Activated naive CD8-positive, alpha-beta T cell treated with anti-CD3 and anti-CD28 coated beads, Interleukin-2, amount 50 U/mL, for 16 hours (primary cell): Measurements from ENCODE around the gene FH.

Experiments used
- DNase-seq: peaks from one replicate; pipeline ENCODE4 v3.0.0-alpha.2; 2020; ENCODE audit warnings: low read depth, low spot score

Gene FH

DNA sequence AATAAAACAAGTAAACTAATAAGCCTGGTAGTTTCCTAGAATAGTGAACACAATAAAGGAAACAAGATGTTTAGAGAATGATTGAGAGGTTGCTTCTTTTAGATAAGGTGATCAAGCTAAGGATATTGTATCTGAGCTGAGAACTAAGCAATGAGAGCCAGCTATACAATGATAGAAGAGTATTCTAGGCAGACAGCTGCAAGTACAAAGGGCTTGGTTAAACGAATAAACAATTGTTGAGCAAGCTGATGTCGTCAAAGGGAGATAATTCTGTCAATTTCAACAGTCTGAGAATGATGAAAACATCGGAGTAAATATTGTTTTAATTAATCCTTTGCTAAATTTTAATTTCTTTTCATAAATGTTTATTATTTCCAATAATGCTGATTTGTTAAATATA, 5.5 kb upstream of the FH start:
- no peak for DNase-seq

DNA sequence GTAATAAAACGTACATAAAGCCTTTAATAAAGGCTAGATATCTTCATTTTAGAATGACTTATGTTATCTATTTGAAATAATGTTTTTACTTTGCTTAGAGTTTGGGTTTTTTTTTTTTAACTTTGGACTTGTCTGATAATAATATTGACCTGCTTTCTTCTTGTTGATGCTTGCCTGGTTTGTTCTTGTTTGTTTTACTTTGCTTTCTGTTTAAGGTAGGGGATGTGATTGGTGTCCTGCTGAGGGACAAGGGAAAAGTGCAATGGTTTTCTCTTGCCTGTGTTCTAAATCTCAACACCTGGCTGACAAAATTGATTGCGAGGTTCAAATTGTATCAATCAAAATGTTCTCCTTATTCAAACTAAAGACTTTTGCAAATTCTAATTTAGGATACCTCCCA, 2.2 kb upstream of the FH start:
- no peak for DNase-seq

DNA sequence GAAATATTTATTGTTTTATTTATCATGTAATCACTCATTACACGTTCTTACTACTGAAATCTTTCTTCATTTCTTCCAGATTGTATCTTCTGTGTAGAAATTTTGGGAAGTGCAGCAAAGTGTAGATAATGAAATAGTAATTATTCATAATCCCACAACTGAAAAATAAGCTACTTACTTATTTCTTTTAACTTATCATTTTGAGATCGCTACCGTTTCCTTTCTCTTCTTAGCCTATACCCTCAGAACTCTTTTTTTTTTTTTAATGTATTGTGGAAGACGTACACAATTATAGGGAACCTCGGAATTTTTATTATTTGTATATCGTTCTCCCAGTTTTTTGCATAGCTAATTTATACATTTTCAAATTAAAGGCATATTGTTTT, 518 bp upstream of the FH start:
- DNase-seq: no peak

DNA sequence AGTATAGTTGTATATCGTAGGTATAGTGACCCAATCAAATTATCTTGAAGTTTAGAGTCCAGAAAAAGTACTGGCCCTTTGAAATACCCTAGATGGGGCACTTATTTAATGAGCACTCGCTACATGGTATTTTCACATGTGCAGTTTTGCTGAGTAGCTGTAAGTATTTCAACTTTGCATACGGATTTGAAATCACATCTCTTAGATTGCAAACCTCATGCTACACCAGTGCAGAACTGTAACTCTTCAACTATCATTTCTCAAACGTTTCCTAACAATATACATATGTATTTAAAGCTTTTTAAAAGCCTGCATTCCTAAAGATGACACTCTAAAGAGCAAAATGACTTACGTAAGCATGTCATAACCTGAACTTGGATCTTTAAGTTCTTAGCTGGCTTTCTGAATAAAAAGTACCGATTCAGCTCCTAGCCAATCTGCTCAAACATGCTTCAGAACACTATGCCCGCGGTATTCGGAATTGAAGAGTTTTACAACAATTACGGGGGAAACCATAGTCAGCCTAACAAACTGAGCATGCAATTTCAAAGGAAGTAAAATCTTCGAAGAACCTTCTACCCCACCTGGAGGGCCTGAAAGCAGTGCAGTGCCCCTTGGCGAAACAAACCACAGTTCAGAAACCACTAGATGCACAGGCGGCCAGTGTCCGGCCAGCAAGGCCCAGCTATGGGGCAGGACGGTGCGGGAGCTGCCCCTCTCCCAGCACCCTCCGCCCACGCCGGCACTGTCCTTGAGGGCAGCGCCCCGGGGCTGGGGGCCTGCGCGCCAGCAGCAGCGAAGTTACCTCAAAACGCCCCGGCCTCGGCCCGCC, 863 bp downstream of the FH start:
- DNase-seq: no peak

DNA sequence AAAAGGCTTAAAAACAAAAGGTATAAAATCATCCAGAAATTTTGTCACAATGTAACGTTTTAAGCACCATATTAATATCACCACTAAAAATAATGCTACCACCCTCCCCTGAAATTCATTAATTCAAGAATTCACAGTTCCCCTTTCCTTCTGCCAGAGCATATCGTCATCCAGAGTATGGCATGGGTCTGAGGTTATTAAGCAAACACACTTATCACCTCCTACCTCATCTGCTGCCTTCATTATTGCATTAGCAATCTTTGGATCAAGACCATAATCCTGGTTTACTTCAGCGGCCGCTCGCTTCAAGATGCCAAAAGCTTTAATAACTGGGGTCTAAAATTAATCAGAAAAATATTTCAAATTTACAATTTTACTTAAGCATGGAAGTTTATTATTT, 6.2 kb downstream of the FH start:
- no peak for DNase-seq

DNA sequence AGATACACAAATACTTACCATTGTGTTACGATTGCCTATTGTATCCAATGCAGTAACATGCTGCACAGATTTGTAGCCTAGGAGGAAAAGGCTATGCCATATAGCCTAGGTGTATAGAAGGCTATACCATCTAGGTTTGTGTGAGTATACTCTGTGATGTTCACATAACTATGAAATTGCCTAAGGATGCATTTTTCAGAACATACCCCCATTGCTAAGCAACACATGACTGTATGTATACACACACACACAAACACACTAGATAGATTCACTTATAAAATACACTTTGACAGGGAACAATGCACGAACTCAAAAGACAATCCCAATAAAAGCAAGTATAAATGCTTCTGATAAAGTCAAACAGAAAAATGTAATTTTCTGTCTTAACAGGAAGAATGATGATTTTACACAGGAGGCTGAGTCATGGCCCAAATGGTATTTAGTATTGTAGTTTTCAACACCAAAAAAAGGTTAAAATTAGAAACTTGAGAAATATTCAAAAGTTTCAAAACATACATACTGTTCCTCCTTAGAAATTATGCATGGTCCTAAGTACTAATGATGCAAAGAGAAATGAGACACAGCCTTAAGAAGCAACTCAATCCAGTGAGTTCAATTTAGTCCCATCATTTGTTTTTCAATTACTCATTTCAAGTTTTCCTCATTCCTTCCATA, 12.2 kb downstream of the FH start:
- DNase-seq: no peak

DNA sequence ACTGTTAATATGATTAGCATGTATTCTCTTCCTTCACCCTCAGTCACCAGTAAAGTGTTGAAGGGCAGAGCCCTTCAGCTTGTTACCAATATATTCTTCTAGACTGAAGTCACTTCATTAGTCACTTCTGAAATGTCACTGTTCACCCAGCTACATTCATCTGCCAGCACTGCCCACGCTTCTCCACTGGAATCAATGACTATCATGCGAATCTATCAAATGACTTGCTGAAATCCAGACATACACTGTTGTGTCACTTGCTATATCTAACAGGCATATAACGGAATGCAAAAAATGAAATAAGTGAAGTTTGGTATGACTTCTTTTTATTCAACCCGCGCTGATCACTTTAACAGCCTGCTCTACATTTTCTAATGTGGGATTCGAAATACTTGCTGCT, 16.1 kb downstream of the FH start:
- DNase-seq: no peak

DNA sequence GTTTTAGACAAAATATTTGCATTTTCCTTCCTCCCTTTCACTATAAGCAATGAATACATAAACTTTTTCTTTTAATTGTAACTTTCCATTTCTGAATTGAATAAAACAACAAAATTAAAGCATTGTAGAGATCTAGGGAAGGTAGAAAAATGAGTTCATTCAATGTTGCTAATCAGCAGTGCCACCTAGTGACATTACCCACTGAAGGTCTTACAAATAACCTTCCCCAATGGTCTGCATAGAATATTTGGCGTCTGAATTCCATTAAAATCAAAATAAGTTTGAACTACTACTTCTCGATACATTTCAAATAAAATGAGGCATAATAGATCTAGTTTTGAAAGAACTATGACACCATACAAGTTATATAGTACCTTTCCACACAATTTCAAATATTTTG, 19.6 kb downstream of the FH start:
- DNase-seq: no peak

DNA sequence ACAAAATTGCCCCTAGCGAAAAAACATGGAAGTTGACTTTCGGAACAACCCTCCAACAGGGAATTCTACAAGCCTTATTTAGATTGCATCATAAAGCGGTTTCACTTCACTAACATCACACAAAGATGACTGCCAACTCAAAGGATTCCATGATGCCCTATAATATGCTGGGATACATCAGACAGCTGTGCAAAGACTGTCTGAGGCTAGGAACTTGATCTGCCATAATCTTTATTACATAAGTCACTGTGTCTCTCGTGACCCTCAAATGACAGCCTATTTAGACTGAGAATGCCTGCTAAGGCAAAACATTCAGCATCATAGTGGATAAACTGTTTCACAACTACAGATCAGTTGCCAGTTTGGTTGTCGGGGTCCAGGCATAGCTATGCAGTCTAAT, 23.8 kb downstream of the FH start:
- DNase-seq: no peak

DNA sequence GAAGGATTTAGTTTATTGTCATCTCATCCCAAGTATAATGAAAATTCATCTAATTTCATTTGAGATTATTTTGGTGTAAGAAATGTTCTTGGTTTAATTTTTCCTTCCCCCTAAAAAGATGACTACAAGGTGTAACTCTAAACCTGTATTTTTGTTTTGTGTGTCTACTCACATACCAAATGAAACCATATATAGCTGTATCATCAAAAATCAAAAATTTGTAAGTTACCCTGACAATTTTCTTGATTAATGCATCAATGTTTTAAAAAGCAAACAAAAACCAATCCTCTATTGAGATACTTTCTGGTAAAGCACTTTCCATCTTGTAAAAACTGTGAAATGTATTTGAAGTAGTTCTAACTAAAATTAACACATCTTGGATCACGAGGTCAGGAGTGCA, 30.8 kb downstream of the FH start:
- no peak for DNase-seq

DNA sequence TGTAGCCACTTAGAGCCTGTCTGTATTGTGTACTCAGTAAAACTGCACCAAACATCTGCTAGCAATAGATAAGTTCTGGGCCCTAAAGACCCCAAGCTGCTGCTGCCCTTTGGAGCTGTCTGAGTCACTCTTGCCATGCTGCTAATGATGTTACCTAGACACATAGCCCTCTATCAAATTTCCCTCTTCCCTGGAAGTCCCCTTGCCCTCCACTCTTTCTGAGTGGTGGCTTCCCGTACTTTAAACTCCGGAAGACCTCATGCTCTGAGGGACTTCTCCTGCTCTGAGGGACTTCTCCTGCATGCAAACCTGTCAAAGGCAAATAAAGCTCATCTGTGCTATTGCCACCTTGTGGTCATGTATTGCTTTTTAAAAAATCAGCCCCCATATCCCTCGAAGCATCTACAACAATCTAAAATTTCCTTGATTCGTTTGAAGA, 34.0 kb downstream of the FH start:
- no peak for DNase-seq

DNA sequence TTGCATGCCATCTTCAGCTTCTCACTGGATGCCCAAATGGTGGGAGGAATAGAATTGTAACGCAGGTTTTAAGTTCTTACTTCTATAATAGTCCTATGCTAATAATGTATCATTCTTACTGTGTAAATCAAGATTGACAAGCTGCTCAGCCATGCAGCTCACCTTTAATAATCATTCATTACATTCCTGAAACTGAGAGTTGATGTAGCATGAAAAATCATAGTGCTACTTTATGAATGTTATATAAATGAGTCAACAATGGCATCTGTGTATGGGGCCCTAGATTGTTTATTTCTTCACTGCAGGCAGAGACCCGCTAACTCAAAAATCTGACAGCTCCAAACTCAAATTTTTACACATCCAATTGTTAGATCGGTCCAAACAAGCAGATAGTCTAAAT, 34.4 kb downstream of the FH start:
- DNase-seq: no peak

DNA sequence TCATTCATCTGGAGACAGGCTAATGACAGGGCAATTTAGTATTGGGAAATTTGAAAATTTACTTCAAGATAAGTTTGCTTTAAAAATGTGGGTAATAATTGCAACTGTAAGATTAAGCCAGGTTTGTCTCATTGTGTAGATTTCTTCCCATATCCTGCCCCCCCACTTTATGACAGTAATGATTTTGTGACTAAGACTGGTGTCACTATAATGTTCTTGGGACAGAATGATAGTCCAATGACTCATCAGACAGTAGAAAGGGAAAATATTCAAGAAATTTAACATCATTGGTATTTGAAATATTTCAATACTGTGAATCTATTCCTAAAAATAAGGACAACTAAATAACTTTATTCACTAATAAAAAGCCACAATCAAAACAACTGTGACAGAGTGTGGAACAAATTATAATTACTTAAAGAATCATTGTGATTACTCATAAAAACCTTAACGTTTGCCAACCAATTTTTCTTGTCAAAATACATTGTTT, 36.7 kb downstream of the FH start:
- DNase-seq: no peak

DNA sequence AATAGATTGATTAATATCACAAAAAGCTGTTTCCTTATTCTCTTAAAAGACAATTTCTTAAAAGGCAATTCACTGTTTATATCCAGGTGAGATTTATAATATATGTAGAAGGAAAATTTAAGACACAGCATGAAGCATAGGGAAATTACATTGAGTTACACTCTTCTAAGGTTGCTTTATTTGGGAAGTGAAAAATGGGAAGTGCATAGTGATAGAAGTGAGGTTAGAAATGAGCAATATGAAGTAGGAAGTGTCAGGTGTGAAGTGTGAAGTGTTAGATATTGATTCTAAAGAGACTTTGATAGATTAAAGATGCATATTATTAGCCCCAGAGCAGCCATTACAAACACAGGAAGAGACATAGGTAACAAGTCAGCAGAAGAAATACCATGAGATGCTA, 40.3 kb downstream of the FH start:
- DNase-seq: no peak

DNA sequence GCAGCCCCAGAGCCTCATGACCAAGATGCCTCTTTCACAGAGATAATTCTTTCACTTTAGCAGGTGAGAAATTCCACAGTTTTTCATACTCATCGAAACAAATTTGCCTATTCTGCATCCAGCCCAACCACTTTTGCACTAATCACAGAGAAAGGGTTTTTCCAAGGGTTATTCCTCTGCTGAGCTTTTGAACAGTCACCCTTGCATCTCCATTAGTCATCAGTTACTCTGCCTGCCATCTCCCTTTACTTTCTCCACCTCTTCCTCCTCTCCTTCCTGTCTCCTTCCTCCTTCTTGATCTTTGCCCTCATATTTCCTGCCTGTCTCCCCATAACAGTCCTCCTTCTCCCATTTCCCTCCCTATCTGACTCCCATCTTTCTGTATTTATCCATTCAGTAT, 43.9 kb downstream of the FH start:
- DNase-seq: no peak

DNA sequence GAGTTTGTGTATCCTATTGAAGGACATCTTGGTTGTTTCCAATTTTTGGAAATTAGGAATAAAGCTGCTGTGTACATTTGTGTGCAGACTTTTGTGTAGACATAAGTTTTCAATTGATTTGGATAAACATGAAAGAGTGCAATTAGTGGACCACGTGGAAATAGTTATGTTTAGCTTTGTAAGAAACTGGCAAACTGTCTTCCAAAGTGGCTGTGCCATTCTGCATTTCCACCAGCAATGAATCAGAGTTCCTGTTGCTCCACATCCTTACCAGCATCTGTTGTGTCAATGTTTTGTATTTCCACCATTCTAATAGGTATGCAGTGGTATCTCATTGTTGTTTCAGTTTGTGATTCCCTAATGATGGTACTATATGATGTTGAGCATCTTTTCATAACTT, 46.5 kb downstream of the FH start:
- DNase-seq: no peak

DNA sequence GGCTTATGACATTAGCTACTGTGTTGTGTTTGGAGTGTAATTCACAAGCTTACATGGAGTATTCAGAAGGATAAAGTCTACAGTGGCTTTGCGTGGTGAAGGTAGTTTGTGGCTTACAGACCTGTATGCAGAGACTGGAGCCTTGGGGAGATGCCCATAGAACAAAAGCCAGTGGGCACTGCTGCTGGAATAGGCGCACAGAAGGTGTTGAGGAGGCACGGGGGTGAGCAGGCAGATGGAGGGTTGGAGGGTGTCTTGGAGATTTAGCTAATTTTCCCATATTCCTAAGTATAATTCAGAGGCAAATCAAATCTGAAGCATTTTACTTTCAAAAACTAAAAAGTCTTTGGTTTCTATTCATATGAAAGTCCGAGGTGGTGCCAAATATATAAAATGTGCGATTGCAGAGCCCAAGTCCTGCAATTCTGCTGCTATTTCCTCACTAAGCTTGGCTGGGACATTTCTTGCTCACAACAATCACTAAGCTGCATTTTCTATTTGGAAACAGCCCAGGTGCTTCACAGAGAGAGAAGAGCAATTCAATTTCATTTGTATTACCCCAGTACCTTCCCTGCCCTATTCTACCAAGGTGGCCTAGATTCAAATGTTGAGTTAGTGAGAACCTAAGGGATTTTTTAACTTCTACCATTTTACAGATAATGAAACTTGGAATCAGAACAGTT, 48.5 kb downstream of the FH start:
- DNase-seq: no peak

DNA sequence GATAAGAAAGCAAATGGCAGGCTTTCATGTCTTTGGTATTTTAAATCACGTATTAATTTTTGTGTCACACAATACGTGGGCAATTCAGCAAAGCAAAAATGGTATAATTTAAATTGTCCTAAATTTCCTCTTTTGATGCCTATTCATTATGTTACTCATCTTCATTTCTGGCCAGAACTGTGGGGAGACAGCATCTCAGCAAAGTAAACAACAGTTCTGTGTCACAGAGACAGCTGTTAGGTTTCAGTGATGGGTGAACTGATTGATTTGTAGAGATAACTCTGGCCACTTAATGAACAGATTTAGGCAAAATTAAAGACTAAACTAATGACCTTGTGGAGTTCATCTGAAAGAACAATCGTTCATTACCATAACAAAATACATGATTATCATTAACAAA, 49.2 kb downstream of the FH start:
- no peak for DNase-seq

DNA sequence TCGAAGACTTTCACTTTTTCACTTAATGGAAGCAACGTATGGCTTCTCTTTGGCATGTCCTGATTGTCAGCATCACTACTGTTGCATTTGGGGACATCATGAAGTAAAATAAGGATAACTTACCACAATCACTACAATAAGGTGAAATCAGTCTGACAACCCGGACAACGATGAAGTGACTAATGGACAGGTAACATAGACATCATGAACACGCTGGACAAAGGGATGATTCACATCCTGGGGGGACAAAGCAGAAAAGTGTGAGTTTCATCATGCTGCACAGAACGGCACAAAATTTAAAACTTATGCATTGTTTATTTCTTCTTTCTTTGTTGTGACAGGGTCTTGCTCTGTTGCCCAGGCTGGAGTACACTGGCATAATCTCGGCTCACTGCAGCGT, 53.9 kb downstream of the FH start:
- DNase-seq: no peak

DNA sequence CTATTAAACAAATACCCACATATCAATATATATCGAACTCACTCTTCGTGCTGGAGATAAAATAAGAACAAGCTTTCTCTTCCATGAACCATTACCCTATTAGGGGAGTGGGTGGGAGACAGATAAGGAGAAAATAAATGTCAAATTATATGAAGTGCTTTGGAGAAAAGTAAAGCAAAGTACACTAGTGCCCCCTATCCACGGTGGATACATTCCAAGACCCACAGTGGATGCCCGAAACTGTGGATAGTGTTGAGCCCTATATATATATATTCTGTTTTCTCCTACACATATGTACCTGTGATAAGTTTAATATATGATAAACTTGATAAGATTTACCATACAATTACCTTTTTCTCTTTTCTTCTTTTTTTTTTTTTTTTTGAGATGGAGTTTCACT, 54.6 kb downstream of the FH start:
- DNase-seq: no peak

DNA sequence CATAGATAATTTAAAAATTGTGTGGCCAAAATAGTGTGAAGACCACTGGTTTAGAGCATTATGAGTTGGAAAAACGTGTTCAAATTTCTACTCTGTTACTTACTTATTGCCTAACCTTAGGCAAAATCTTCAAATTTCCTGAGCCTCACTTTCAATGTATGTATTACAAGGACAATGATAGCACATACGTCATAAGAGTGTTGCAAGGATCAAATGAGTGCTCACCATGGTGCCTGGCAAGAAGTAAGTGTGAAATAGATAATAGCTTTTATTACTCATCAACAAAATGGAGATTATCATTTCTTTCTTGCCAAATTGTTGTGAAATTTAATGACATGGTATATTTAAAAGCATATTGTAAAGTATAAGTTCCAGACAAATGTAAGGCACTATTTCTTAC, 57.2 kb downstream of the FH start:
- DNase-seq: no peak

DNA sequence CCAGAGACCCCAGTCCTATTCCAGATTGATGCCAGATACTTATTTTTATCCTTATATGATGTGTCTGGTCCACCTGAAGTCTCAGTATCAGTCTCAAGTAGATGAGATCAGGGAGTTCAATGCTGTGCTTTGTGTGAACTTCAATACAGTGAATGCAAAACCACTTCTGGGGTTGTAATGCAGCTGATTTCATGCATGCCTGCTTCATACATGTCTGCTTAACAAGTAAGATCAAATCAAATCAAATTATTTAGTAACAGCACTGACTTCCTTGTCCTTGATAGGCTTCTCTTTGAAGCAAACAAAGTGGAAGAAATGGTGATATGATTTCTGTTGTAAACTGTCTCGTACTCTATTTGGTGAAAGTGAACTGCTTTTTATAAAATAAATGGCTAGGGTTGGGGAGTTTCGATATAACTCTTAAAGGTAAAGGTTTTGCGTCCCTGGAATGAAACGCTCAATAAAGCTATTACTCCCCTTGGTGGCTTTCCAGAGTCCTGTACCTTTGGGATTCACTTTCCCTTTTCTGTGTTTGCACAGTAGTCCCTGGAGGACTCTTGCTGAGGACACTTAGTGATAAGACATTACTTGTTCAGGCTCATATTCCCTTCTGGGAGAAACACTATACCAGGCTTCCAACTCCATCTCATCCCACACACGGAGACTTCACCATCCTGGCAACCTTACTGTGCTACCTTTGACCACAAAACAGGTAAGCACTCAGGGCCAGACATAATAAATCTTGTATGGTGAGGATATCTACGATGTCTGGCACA, 59.3 kb downstream of the FH start:
- no peak for DNase-seq
